Measurements from ENCODE around the gene MLST8.
A peak's percentile ranks its signal among the peaks of the same experiment; 100 is the strongest.

MLST8 gene

DNA sequence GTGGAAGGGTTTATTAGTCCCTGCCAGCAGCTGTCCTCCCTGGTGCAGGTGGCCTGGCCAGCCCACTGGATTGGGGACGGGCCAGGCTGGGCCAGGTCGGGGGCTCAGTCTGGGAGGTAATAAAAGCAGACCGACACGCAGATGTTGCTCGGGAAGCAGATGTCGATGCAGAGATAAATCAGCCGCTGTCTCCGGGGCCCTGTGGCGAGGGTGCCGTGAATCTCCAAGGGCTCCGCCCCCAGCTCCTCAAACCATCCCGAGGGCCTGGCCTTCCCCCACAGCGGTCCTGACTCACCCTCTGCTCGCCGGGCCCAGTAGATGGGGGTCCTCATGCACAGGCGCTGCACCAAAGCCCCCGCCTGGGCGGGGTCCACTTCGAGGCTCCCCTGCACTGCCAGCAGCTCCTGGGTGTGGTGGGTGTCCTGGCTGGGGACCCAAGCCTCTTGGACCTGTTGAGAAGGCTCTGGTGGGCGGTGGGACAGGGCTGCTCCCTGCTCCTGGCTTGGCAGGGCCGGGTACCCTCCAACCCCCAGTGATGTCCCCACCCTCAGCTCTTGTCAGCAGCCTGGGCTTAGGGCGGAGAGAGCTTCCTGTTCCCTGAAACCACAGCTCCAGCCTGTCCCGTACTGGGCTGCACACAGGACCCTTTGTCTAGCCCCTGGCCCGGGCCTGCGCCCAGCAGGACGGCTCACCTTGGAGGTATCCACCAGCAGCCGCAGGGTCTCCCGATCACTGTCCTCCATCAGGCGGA, 4.2 kb downstream of the MLST8 start:
- DNase-seq (ENCODE audit: low spot score) = no peak

DNA sequence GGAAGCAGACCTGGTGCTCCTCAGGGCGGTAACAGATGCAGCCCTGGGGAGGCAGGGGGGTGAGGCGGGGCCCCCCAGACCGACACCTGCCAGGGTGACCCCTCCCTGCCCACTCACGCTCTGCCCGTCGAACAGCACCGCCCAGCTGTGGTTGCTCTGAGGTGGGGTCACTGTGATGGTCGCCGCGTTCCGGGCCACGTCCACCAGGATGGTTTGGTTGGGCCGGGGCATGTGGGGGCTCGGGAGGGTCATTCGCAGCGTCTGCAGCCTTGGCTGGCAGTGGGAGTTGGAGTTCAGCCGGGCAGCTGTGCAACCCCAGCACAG, 4.7 kb downstream of the MLST8 start:
- no peak for DNase-seq (ENCODE audit: low spot score)

DNA sequence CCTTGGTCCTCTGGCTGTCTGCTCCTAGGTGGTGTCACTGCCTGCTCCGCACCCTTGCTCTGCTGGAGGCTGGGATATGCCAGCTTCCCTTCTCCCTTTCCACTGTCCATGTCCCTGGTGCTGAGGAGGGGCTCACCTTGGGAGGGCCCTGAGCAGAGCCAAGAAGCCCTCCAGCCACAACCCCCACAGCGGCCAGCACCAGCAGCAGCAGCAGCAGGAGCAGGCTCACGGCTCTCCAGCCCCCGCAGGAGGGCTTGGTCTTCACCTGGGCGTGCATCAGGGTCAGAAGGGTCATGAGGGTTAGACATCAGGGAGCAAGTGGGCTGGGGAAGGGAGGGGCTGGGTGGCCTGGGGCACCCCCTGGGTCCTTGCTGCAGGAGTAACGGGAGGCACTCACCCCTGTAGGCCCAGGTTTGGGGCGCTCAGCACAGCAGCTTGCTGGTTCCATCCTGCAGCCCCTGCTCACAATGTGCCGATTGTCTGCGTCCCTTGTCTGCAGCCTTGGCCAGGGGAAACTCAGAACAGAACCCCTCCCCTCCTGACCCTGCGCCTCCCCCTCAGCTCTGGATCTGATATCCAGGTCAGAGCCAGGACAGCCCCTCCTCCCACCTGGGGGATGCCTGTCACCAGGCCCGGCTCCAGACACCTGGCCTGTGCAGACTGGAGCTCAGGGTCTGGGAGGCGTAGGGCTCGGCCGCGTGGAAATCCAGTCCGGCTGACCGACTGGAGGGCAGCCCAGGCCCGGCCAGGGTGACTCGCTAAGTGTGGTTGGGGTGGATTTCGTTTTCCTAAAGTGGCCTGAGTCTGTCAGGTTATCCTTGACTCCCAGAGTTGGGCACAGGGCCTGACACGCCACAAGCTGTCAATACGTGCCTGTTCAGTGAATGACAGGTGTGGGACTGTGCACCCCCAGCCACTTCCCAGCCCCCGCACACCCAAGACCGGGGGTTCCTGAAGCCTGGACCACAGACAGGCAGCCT, 5.4 kb downstream of the MLST8 start, which contains the start of gene BRICD5:
Gene BRICD5, minus strand, starts transcription at position 478 of the 980 bp plus-strand sequence. Its CDS starts 30 bp downstream, at position 448.
- no peak for DNase-seq (ENCODE audit: low spot score)

DNA sequence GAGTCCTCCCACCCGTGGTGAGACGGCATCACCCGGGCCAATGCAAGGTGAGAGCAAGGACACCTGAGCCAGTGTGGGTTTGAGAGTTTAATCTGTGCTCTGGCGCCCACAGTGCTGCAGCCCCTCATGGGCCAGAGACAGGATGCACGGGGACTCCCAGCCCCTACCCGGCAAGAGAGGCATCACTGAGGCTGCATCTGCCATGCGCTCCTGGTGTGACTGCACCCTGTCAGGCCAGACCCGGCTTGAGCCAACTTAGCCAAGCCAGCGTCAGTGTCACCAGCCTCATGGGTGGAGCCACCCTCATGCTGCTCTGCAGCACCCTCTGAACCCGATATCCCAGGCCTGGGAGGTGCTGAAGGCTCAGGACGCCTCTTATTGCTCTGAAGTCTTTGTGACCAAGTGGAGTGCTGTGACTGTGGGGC, 6.7 kb downstream of the MLST8 start:
- DNase-seq (ENCODE audit: low spot score) = no peak

DNA sequence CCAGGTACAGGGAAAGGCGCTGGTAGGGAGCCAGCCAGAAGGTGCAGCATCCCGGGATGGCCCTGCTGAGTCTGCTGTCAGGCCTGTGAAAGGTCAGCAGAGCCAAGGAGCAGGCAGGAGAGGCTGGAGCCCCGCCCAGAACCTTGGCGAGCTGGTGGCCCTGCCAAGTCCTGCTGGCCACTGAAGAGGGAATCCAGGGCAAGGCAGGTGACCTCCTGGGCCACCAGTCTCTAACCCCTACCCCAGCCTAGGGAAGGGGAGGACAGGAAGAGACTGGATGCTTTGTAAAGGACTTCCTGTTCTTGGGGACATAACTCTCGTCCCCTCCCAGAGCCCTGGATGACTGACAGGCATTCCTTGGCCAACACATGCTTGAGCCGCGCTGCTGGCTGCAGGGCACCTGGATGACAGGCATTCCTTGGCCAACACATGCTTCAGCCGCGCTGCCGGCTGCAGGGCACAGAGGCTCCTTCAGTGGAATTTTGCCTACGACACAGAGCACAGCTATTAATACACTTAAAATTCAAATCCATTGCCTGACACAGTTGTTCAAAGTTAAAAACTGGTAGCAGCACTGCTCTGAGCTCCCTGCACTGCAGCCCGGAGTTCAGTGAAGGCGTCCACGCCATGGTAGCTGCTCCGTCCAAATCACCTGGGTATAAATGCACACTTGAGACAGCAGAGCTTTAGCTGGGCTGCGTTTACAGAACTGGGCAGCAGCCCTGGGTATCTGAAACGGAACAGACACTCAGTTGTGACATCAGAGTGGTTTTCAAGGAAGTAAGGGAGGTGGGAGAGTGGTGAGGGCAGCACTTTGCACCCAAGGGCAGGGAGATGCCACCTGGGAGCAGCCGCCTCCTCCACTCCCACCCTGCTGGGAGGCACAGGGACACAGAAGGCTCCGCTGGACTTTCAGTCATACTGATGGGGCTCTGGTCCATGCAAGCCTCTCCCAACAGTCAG, 7.4 kb downstream of the MLST8 start:
- DNase-seq (ENCODE audit: low spot score) = no peak

DNA sequence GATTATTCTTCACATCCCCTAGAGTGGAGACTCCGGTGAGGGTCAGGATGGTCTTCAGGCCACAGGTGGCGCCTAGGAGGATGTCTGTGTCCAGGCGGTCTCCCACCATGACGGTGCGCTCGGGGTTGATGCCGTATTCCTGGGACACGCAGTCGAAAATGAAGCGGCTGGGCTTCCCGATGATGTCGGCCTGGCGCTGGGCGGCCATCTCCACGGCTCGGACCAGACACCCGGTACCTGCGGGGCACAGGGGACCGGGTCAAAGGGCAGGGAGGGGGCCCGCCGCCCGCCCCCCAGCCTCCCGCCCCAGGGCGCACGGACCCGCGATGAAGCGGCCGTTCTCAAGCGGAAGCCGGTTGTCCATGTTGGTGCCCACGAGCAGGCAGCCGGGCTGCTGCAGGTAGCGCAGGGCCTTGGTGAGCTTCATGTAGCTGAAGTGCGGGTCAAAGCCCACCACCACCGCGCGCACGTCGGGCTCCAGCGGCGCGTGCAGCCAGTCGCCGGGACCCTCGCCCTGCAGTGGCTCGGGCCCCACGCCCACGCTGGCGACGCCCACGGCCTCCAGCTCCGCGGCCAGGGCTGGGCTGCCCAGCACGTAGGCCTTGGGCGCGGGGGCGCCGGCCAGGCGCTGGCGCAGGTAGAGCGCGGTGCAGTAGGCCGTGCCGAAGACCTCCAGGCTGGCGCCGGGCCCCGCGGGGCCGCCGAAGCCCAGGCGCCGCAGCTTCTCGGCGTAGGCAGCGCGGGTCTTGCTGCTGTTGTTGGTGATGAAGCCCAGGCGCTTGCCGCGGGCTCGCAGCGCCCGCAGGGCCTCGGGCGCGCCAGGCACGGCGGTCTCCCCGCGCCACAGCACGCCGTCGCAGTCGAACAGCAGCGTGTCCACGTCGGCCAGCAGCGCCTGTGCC, 8.8 kb downstream of the MLST8 start:
- peak; percentile 41 for DNase-seq (ENCODE audit: low spot score)

DNA sequence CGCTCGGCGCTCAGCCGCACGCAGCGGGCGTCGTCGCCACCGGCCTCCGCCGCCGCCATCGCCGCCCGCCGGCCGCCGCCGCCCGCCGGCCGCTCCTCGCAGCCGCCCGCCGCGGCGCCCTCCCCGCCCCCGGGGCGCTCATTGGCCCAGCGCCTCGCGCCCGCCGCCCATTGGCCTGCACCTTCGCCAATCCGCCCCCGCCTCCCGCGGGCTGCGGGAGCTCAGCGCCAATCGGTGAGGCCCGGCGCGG, 9.4 kb downstream of the MLST8 start, which contains the start of gene PGP:
Gene PGP, minus strand, starts transcription at position 122 of the 250 bp plus-strand sequence. Its CDS starts 63 bp downstream, at position 59.
- no peak for DNase-seq (ENCODE audit: low spot score)

DNA sequence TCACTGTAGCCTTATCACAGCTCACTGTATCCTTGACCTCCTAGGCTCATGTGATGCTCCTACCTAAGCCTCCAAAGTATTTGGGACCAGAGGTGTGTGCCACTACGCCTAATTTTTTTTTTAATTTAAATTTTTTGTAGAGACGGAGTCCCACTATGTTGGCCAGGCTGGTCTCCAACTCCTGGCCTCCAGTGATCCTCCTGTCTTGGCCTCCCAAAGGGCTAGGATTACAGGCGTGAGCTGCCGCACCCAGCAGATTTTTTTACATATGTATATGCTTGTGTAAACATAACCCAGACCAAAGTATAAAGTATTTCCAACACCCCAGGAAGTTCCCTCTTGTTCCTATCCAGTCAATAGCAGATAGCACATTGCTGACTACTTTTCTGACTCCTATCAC, 11.1 kb downstream of the MLST8 start:
- DNase-seq (ENCODE audit: low spot score) = no peak

DNA sequence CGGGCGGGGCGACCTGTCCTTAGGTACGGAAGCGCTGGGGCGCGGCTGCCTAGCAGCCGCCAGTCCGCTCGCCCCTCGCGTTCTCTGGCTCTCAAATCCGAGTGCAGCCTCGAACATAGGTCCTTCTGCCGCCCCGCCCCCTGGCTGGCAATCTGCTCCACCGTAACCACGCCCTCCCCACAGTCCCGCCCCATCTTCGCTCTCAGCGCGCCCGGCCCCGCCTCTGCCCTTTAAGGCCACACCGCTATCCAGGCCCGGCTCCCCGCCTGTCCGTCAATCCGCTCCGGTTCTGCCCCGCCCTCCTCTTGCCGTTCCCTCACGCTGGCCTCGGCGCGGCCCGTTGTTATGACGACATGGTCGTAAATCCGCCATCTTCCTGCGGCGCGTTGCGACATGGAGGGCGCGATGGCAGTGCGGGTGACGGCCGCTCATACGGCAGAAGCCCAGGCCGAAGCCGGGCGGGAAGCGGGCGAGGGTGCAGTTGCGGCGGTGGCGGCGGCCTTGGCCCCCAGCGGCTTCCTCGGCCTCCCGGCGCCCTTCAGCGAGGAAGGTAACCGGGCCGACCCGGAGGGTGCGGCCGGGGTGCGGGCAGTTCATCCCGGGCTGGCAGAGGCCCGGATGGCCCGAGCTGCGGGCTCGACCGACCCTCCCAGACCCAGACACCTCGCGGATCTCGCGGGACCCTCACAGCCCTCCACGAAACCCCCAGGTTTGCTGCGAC, 18.1 kb downstream of the MLST8 start, which contains the start of gene E4F1:
Gene E4F1, plus strand, starts transcription at position 371 of the 721 bp plus-strand sequence. Its CDS starts 23 bp downstream, at position 394.
- peak; percentile 99 for DNase-seq (ENCODE audit: low spot score)

DNA sequence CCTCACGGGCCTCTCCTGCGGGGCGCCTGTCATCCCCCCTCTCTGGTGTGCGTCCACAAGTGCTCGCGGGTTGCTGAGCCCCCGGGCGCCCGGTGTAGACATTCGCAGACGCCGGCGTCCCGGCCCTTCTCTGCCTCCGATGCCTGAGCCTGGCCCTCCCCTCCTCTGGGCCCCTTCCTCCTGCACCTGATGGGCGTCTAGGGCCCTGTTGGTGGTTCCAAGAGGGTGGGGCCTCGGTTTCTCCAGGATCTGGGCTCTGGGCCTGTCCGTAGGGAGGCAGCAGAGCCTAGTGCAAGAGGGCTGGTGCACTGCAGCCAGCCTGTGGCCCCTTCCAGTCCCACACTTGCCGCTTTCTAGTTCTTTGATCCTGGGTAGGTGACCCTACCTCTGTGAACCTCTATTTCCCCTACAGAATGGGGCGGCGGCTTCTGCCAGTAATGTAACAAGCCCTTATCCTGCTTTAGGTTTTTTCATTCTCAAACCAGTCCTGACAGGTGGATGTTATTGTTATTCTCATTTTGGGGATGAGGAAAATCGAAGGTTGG, 18.8 kb downstream of the MLST8 start:
- DNase-seq (ENCODE audit: low spot score) = peak; percentile 66

DNA sequence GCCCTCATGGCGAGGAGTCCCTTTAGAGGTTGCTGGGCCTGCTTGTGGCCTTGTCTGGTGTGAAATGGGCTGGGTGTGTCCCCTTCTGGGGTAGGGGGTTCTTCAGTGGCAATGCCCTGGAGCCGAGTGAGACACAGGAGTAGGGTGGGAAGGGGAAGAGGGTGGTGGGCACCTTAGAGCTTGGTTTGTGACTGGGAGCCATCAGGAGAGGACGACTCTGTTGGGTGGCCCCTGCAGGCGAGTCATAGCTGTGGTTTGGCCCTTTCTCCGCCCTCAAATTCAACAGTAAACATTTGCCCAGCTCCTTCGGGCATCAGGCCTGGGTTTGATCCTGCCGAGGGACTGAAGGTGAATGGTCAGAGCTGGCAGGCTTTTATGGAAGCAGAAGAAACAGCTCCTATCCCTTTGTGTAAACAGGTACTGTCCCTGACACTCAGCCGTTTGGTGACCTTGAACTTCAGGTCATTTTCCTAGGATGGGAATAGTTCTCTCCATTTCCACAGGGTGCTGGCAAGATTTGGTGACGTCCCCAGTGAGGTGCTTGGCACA, 21.1 kb downstream of the MLST8 start:
- DNase-seq (ENCODE audit: low spot score) = no peak

DNA sequence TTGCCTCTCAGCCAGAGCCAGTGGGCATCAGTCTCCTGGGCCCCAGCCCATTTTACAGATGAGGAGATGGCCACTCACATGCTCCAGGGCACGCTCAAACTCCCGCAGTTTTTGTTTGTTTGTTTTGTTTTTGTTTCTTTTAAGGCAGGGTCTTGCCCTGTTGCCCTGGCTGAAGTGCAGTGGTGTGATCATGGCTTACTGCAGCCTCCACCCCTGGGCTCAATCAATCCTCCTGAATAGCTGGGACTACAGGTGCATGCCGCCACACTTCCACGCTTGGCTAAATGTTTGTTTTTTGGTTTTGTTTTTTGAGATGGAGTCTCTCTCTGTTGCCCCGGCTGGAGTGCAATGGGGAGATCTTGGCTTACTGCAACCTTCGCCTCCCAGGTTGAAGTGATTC, 21.7 kb downstream of the MLST8 start:
- no peak for DNase-seq (ENCODE audit: low spot score)

DNA sequence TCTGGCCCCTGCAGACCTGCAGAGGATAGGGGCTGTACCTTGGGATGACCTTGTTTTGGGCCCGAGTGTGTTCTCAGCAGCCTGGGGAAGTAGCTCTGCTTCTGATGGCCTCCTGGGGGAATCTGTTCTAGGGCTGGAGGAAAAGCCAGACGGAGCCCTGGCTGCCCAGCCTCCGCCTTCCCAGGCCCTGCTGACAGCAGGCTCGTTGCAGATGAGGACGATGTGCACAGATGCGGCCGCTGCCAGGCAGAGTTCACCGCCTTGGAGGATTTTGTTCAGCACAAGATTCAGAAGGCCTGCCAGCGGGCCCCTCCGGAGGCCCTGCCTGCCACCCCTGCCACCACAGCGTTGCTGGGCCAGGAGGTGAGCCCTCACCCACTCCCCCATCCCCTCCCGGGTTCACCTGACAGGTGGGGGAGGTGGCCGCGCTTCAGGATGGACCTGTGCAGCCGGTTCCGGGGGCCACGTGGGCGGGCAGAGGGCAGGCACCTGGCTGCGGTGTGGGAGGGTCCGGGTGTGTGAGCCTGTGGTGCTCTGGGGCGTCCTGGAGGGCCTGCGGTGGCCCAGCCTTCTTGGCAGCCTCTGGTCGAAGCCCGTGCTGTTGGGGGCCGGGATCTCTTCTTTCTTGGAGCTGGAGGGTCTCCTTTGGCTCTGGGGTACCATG, 23.0 kb downstream of the MLST8 start:
- DNase-seq (ENCODE audit: low spot score) = no peak

DNA sequence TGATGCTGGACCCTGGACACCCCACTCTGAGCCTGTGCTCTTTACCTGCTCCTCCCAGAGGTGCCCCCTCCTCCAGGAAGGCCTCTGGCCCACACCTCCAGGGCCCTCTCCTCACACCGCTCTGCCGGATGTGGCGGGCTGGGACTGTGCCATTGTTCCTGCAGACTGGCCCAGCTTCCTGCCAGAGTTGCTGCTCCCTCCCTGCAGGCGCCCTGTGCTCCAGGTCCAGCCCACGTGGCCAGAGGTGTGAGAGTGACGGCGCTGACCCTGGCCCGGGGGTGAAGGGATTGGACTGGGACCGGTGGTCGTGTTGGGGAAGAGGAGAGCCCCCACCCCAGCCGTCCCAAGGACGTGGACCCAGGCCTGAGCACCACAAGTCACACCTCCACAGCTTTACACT, 23.8 kb downstream of the MLST8 start:
- DNase-seq (ENCODE audit: low spot score) = no peak

DNA sequence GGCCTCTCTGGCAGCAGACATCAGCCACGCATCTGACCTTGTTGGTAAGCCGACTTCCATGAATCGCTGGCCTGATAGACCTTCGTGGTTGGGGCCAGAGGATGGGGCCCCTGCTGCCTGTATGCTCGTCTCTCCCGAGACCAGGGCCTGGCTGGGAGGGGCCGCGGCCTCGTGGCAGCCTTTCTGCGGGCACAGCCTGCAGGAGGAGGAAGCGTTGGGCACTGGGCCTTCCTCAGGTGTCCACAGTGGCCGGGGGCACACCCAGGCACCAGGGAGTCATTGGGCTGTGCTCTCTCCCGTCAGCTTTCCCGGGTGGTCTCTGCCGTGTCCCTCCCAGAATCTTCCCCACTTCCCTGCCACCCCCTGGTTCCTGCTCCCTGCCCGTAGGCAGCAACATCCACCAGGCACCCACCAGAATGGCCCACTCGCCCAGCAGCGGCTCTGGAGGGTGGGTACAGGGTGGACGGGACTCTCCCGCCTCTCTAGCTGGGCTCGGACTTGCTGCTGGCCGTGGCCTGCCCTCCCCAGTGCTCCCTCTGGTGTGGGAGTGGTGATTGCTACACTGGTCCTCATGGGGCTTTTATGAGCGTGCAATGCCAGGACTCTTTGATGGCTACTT, 24.5 kb downstream of the MLST8 start:
- DNase-seq (ENCODE audit: low spot score) = no peak

DNA sequence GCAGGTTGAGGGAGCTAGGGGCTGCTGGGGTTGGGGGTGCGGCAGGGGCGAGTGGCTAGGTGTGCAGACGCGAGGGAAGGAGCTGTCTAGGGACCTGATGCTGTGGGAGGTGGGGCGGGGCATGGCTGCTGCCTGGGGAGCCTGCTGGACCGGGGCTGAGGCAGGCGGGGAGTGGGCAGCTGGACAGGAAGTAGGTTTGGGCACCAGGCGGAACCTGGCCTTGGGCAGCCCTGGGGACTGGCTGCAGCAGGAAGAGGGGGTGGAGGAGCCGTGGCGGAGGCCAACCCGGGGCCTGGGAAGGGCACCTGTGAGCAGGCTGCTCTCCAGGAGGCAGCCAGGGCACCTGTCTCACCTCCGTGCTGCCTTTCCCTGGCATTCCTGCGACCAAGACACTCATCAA, 25.1 kb downstream of the MLST8 start:
- no peak for DNase-seq (ENCODE audit: low spot score)

DNA sequence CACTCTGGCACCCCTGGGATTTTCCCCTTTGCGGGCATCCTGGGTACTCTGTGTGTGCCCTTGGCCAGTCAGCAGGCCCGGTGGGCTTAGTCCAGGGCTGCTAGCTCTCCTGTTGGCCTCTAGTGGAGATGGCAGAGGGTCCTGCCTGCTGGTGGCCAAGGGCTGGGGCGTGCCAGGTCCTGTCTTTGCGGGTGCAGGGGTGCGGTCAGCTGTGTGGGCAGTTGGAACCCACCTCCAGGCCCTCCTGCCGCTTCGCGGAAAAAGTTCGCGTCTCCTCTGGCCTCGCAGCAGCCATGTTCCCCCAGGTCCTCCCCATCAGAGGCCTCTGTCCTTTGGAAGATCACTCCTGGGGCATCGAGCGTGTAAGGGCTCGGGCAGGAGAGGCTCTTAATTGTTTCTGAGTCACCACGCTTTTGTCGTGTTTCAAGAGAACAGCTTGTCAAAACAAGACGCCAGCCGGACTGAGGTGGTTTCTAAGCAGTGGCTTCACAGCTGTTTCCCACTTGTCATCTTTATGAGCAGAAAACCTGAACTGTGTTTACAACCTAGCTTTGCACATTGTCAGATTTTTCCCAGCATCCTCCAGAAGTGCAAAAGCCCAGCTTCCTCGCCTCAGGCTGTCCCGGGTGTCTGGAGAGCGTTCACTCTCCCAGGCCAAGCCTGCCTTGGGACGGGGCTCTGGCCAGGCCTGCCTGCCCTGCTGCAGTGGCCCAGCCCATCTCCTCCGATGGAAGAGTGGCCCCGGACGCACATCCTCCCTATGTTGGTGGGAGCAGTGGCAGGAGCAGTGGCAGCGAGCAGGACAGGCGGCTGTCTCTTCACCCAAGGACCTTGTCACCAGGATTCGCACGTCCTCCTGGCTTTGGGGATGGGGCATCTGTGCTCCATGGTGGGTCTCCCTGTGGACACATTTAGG, 26.0 kb downstream of the MLST8 start:
- DNase-seq (ENCODE audit: low spot score) = no peak

All from NAMALWA (cell line).